HG03378 (cell line): Measurements from ENCODE around the gene TESK2.

Experiments
- ATAC-seq: cut with Tn5 transposase; IDR thresholded peaks from one replicate; pipeline ENCODE4 v1.9.1; 2021; ENCODE audit warnings: mild to moderate bottlenecking, moderate library complexity; ENCODE audit not compliant: unreplicated experiment

The TESK2 gene

DNA sequence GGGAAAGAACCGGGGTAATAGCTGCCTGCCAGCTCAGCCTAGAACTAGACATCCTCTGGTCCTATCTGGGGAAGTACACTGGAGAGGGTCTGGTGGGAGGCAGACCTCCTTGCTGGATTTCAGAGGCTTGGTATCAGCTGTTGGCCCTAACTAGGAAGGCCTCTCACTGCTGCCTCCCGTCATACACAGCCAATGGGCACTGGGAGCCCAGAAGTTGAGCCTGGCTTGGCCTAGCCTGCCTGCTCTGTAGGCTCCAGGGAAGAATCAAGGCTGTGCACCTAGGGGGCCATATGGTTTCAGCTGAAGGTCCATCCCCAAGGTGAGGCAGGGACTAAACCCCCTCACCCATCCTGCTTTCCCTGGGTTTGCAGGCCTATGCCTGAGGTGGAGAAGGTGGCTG lies 146.5 kb downstream of the TESK2 start:
- ATAC-seq, result no peak

DNA sequence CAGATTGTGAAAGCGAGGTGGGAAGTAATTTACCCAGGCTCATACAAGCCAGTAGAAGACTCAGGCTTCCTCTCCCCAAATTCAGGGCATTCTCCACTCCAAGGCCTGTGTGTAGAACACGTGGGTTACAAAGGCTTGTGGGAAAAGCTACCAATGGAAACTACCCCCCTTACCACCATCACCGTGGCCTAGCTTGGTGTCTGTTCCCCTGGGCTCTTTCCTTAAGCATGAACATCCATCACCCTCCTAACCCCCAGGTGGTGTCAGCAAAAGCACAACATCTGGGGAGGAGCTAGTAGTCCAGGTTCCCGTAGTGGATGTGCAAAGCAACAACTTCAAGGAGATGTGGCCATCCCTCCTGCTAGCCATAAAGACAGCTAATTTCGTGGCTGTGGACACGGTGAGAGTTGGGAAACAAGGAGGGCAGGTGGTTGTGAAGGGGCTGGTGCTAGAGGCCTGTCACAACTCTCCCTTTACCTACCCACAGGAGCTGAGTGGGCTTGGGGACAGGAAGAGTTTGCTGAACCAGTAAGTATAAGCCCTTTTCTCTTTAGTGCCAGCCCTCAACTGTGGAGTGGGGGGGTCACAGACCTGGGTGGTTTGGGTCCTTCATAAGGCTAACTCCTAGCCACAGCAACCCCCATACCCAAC lies 150.0 kb downstream of the TESK2 start:
- no peak for ATAC-seq

- peak; percentile 52 for ATAC-seq
These were observed 151.0 kb downstream of the TESK2 start, which contains the start of the genes MUTYH and TOE1 for GRCh38 chr1:45339789-45340558. MUTYH (minus strand) TSS chr1:45340440; CDS start chr1:45334505, 5,935 bp downstream. TOE1 (plus strand) TSS chr1:45340170; CDS start chr1:45340253, 83 bp downstream.

GRCh38 chr1:45337630-45338325 lies 153.2 kb downstream of the TESK2 start:
- no peak for ATAC-seq

GRCh38 chr1:45335855-45336324 lies 155.1 kb downstream of the TESK2 start:
- no peak for ATAC-seq

- ATAC-seq, result no peak
These were observed 156.4 kb downstream of the TESK2 start for GRCh38 chr1:45334308-45335245.

DNA sequence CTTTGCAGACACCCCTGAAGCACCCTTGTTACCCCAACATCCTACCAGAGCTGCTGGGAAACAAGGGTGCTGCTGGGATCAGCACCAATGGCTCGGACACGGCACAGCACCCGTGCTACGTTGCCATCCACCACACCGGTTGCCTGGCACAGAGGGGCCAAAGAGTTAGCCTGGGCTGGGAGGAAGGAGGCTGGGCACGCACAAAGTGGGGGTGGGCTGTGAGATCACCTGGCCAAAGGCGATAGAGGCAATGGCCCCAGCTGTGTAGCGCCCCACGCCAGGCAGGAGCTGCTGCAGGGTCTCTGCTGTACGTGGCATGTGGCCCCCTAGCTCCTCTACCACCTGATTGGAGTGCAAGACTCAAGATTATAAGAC lies 158.6 kb downstream of the TESK2 start:
- no peak for ATAC-seq

DNA sequence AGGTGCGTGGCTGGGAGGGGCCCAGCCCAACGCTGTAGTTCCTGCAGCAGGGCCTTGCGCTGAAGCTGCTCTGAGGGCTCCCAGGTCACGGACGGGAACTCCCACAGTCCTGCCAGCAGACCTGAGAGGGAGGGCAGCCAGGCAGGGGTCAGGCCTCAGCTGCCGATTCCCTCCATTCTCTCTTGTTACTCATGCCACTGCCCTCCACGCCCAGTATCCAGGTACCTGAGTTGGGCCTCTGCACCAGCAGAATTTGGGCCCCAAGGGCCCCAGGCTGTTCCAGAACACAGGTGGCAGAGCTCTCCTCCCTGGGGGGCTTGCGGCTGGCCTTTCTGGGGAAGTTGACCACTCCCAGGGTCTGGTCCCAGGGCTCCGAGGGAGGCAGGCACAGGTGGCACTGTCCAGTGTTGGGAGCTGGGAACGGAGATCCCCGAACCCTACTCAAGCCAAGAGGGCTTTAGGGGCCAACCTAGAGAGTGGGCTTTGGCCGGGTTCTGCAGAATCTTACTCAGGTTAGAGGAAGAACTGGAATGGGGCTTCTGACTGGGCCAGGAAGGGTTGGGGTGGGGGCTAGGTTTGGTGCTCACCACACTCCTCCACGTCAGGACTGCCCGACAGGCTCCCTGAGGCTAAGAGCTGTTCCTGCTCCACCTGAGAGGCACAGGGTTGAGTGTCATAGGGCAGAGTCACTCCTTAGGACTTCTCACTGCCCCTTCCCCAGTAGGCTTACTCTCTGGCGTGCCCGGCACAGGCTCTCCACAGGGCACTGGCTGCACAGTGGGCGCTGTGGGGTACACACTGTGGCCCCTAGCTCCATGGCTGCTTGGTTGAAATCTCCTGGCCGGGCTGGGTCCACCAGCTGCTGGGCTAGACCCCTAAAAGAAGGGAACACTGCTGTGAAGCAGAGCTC lies 159.3 kb downstream of the TESK2 start:
- ATAC-seq, result no peak

DNA sequence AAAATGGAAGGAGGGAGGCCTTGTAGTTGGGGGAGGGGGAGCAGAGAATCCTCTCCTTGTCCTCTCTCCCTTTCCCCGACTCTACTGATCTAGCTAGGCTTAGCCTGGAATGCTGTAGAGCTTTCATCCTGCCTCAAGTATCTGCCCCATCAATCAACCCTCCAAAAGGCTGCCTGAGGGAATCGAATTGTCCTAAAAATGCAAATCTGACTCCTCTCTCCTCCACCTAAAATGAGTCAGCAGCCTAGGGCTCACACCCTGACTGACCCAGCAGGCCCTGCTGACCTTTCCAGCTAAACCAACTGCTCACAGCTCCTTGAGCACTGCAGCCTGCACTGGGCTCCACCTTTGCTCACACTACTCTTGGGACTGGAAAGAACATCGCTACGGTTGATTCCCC lies 161.5 kb downstream of the TESK2 start:
- ATAC-seq, result no peak

DNA sequence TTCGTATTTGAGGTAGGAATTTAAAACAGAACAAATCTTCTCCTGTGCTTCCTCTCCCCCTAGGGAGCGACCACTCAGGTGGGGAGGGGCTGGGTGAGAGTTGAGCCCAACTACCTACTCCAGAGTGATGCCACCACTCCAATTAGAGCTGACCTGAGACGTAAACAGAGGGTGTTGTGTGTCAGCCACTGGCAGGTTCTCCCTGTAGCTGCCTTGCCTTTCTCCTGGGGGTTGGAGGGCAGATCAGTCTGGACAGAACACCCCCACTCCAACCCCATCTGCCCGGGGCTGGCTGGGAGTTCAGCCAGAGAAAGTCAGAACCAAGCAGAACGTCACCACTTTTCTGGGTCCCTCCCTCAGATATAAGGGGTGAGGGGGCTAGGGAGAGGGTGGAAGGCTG lies 162.3 kb downstream of the TESK2 start:
- ATAC-seq, result no peak

DNA sequence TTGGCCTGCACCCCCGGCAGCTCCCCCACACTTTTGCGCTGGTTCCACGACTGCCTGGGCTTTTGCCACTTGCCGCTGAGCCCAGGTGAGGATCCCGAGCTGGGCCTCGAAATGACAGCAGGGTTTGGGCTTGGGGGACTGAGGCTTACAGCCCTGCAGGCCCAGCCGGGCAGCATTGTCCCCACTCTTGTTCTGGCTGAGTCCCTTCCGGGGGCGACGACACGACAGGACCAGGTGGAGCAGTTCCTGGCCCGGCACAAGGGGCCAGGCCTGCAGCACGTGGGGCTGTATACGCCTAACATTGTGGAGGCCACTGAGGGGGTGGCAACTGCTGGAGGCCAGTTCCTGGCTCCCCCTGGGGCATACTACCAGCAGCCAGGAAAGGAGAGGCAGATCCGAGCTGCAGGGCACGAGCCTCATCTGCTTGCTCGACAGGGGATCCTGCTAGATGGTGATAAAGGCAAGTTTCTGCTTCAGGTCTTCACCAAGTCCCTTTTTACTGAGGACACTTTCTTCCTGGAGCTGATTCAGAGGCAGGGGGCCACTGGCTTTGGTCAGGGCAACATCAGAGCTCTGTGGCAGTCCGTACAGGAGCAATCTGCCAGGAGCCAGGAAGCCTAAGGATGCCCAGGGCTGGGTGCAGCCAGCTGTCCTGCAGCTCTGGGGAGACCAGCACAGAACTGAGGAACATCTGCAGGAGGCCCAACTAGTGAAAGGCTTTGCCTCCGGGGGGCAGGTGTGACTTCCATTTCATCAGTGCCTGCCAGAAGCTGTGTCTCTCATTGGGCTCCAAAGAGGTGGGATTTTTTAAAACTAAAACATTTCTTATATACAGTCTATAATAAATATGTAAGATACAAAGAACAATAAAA lies 163.1 kb downstream of the TESK2 start:
- ATAC-seq, result no peak

GRCh38 chr1:45326627-45327623 lies 164.0 kb downstream of the TESK2 start, which contains the start of gene HPDL:
HPDL (plus strand) TSS chr1:45326895; CDS start chr1:45327149, 254 bp downstream.
- no peak for ATAC-seq

- ATAC-seq, result no peak
These were observed 165.0 kb downstream of the TESK2 start for GRCh38 chr1:45325851-45326506.

DNA sequence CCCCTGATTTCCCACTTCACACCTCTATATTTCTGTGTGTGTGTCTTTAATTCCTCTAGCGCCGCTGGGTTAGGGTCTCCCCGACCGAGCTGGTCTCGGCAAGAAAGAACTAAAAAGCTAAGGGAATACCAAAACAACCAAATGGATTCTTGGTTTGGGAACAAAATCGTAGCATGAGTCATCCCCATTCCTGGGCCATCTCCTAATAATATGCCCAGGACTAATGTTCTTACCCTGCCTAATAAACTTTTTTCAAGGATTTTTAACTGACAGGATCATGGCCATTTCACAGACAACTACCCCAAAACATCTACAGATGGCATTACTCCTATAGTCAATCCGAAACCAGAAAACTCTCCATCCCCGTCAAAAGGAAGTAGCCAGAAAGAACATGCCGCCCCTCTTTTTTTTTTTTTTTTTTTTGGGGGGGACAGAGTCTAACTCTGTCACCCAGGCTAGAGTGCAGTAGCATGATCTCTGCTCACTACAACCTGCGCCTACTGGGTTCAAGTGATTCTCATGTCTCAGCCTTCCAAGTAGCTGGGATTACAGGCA lies 168.4 kb downstream of the TESK2 start:
- no peak for ATAC-seq

GRCh38 chr1:45321444-45321843 lies 169.5 kb downstream of the TESK2 start:
- no peak for ATAC-seq

DNA sequence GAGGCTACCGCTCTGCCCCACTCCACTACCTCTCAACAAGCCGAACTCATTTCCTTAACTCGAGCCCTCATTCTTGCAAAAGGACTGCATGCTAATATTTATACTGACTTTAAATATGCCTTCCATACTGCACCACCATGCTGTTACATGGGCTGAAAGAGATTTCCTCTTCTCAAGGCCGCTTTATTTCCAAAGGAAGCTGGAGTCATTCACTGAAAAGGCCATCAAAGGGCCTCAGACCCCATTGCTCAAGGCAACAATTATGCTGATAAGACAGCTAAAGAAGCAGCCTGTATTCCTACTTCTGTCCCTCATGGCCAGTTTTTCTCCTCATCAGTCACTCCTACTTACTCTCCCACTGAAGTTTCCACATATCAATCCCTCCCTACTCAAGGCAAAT lies 171.2 kb downstream of the TESK2 start:
- ATAC-seq, result no peak
